SK-N-SH treated with all-trans-retinoic acid at 6 μM for 48 hours (cell line): ENCODE results near the gene C1orf56.
"Not testable (repeated sequence)": the region's sequence is repeated elsewhere in the genome, so short reads cannot be mapped to it uniquely, and the experiment has no call there.

ENCODE experiments used
- ATAC-seq: fragments of 200-7000 bp; cut with Tn5 transposase; 3 replicates; pipeline ENCODE4 v1.9.1; 2020; ENCODE audit warnings: mild to moderate bottlenecking, moderate library complexity
- ARNTL ChIP-seq: fragments of 450-650 bp; formaldehyde crosslinking; IDR thresholded peaks from 2 replicates; pipeline ENCODE4 v1.5.0; 2020; ENCODE audit warnings: low read depth, mild to moderate bottlenecking, moderate library complexity, borderline replicate concordance
- BACH2 ChIP-seq: fragments of 250-450 bp; sonication (Bioruptor Pico); IDR thresholded peaks from 2 replicates; pipeline ENCODE4 v1.9.0; 2021; ENCODE audit warnings: mild to moderate bottlenecking, borderline replicate concordance
- CSDC2 ChIP-seq: fragments of 250-450 bp; sonication (Bioruptor Pico); IDR thresholded peaks from 2 replicates; pipeline ENCODE4 v1.5.0; 2020; ENCODE audit warnings: mild to moderate bottlenecking, moderate library complexity
- ESRRG ChIP-seq: fragments of 250-450 bp; sonication (Bioruptor Pico); IDR thresholded peaks from 2 replicates; pipeline ENCODE4 v1.6.1; 2021; ENCODE audit warnings: mild to moderate bottlenecking
- GLIS3 ChIP-seq: fragments of 250-450 bp; sonication (Bioruptor Pico); IDR thresholded peaks from 2 replicates; pipeline ENCODE4 v1.5.0; 2020; ENCODE audit warnings: mild to moderate bottlenecking, moderate library complexity
- ISL1 ChIP-seq: fragments of 250-450 bp; sonication (Bioruptor Pico); IDR thresholded peaks from 2 replicates; pipeline ENCODE4 v2.1.2; 2022; ENCODE audit warnings: mild to moderate bottlenecking, moderate library complexity
- PATZ1 ChIP-seq: fragments of 250-450 bp; sonication (Bioruptor Pico); IDR thresholded peaks from 2 replicates; pipeline ENCODE4 v1.8.0; 2020; ENCODE audit warnings: mild to moderate bottlenecking, moderate library complexity, borderline replicate concordance
- POU6F1 ChIP-seq: fragments of 250-450 bp; sonication (Bioruptor Pico); IDR thresholded peaks from 2 replicates; pipeline ENCODE4 v1.8.0; 2021; ENCODE audit warnings: low read depth, mild to moderate bottlenecking, moderate library complexity, borderline replicate concordance
- PPARA ChIP-seq: fragments of 250-450 bp; sonication (Bioruptor Pico); IDR thresholded peaks from 2 replicates; pipeline ENCODE4 v1.5.0; 2020; ENCODE audit warnings: mild to moderate bottlenecking, borderline replicate concordance
- RARB ChIP-seq: fragments of 250-450 bp; sonication (Bioruptor Pico); IDR thresholded peaks from 2 replicates; pipeline ENCODE4 v1.8.0; 2021; ENCODE audit warnings: mild to moderate bottlenecking, moderate library complexity
- SNAI2 ChIP-seq: fragments of 250-450 bp; sonication (Bioruptor Pico); IDR thresholded peaks from 2 replicates; pipeline ENCODE4 v1.5.0; 2020; ENCODE audit warnings: mild to moderate bottlenecking, moderate library complexity
- TCF4 ChIP-seq: fragments of 250-450 bp; sonication (Bioruptor Pico); IDR thresholded peaks from 2 replicates; pipeline ENCODE4 v1.8.0; 2021; ENCODE audit warnings: mild to moderate bottlenecking, moderate library complexity, borderline replicate concordance
- TOX ChIP-seq: fragments of 250-450 bp; sonication (Bioruptor Pico); IDR thresholded peaks from 2 replicates; pipeline ENCODE4 v1.8.0; 2021; ENCODE audit warnings: mild to moderate bottlenecking, moderate library complexity, borderline replicate concordance
- ZC3H10 ChIP-seq: fragments of 250-450 bp; sonication (Bioruptor Pico); IDR thresholded peaks from 2 replicates; pipeline ENCODE4 v1.5.1; 2021; ENCODE audit warnings: mild to moderate bottlenecking, moderate library complexity
- ZFP3 ChIP-seq: fragments of 250-450 bp; sonication (Bioruptor Pico); IDR thresholded peaks from 2 replicates; pipeline ENCODE4 v1.5.0; 2020; ENCODE audit warnings: mild to moderate bottlenecking, moderate library complexity
- ZFP30 ChIP-seq: fragments of 450-650 bp; formaldehyde crosslinking; IDR thresholded peaks from 2 replicates; pipeline ENCODE4 v1.5.0; 2022; ENCODE audit warnings: mild to moderate bottlenecking, moderate library complexity
- ZNF565 ChIP-seq: fragments of 450-650 bp; formaldehyde crosslinking; conservative IDR thresholded peaks from 2 replicates; pipeline ENCODE4 v1.5.0; 2020; ENCODE audit warnings: low read depth, mild to moderate bottlenecking, moderate library complexity
- TF ChIP-seq, protein P1 (sequence below): fragments of 250-450 bp; sonication (Bioruptor Pico); IDR thresholded peaks from 2 replicates; pipeline ENCODE4 v1.5.1; 2021; ENCODE audit warnings: mild to moderate bottlenecking, moderate library complexity
- TF ChIP-seq, protein P2 (sequence below): fragments of 250-450 bp; sonication (Bioruptor Pico); IDR thresholded peaks from 2 replicates; pipeline ENCODE4 v1.5.0; 2020; ENCODE audit warnings: mild to moderate bottlenecking, moderate library complexity

Gene C1orf56

GRCh38 chr1:151072224-151072623, 24.7 kb downstream of the C1orf56 start:
- no peak for ATAC-seq
- TF ChIP-seq POU6F1 (CRISPR knock-in tag): no peak

- no peak for ATAC-seq
- TF ChIP-seq ZFP30 (CRISPR knock-in tag) (no peak), BACH2 (no peak)
Measured at GRCh38 chr1:151085953-151086559, 38.5 kb downstream of the C1orf56 start.

- not testable (repeated sequence) for ATAC-seq
Measured at GRCh38 chr1:151097426-151097825, 49.9 kb downstream of the C1orf56 start.

GRCh38 chr1:151098126-151098525, 50.6 kb downstream of the C1orf56 start:
- ATAC-seq: no peak
- TF ChIP-seq ZC3H10 (CRISPR knock-in tag) (no peak), ZFP3 (no peak), TOX (CRISPR knock-in tag) (no peak), ISL1 (CRISPR knock-in tag) (no peak), BACH2 (no peak), PATZ1 (no peak), ARNTL (CRISPR knock-in tag) (no peak), TCF4 (no peak), ZFP30 (CRISPR knock-in tag) (no peak), ESRRG (CRISPR knock-in tag) (no peak), GLIS3 (no peak), SNAI2 (CRISPR knock-in tag) (no peak), CSDC2 (CRISPR knock-in tag) (no peak), PPARA (CRISPR knock-in tag) (no peak), RARB (CRISPR knock-in tag) (no peak), POU6F1 (CRISPR knock-in tag) (no peak), ZNF565 (CRISPR knock-in tag) (no peak)
- TF ChIP-seq, protein P1, sequence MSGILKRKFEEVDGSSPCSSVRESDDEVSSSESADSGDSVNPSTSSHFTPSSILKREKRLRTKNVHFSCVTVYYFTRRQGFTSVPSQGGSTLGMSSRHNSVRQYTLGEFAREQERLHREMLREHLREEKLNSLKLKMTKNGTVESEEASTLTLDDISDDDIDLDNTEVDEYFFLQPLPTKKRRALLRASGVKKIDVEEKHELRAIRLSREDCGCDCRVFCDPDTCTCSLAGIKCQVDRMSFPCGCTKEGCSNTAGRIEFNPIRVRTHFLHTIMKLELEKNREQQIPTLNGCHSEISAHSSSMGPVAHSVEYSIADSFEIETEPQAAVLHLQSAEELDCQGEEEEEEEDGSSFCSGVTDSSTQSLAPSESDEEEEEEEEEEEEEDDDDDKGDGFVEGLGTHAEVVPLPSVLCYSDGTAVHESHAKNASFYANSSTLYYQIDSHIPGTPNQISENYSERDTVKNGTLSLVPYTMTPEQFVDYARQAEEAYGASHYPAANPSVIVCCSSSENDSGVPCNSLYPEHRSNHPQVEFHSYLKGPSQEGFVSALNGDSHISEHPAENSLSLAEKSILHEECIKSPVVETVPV (CRISPR knock-in tag): no peak
- TF ChIP-seq, protein P2, sequence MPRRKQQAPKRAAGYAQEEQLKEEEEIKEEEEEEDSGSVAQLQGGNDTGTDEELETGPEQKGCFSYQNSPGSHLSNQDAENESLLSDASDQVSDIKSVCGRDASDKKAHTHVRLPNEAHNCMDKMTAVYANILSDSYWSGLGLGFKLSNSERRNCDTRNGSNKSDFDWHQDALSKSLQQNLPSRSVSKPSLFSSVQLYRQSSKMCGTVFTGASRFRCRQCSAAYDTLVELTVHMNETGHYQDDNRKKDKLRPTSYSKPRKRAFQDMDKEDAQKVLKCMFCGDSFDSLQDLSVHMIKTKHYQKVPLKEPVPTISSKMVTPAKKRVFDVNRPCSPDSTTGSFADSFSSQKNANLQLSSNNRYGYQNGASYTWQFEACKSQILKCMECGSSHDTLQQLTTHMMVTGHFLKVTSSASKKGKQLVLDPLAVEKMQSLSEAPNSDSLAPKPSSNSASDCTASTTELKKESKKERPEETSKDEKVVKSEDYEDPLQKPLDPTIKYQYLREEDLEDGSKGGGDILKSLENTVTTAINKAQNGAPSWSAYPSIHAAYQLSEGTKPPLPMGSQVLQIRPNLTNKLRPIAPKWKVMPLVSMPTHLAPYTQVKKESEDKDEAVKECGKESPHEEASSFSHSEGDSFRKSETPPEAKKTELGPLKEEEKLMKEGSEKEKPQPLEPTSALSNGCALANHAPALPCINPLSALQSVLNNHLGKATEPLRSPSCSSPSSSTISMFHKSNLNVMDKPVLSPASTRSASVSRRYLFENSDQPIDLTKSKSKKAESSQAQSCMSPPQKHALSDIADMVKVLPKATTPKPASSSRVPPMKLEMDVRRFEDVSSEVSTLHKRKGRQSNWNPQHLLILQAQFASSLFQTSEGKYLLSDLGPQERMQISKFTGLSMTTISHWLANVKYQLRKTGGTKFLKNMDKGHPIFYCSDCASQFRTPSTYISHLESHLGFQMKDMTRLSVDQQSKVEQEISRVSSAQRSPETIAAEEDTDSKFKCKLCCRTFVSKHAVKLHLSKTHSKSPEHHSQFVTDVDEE (CRISPR knock-in tag): no peak
